CD4-positive, alpha-beta T cell treated with Interleukin-21 for 1 hour (primary cell): ENCODE results near the gene CHCHD6.

Source experiments
- DNase-seq: peaks from one replicate; pipeline ENCODE4 v3.0.0-alpha.2; 2020

The CHCHD6 gene

DNA sequence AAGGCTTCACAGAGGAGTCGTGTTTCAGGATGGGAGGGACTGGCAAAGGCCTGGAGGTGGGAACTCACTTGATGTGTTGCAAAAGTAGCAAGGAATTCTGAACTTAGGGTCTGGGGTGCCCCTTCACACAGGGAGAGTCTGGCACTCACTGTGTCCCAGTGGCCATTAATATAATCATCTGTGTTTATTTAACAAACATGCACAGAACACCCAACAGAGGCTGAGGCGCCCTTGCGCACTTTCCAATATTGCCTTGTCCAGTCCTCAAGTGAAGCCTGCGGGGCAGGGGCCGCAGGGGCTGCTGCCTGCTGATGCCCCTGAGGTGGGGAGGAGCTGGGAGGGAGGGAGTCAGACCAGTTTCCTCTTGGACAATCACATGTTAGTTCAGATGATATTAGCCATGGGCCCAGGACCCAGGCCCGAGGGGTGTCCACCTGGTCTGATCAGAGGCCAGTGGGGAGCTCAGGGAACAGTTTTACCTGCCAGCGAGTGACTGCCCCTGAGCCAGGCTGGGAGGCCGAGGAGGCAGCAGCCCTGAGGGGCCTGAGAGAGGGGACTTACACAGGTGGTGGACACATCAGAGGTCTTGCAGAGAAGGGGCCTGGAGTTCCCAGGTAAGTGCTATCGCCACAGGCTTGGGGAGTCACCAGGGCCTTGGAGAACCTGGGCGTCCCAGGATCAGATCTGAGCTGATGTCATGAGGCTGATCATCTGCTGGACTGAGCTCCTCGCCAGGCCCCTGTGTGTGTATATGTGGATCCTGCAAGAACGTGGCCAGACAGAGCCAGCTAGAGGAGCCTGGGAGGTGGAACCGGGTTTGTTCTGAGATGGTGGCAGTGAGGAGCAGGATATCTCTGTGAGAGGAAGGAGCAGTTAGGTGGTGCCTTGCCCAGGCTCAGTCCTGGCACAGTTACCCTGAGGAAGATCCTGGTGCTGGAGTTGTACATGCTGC is 35.3 kb upstream of the CHCHD6 start:
- DNase-seq, result no peak

GRCh38 chr3:126671521-126671920 is 32.5 kb upstream of the CHCHD6 start:
- DNase-seq, result no peak

DNA sequence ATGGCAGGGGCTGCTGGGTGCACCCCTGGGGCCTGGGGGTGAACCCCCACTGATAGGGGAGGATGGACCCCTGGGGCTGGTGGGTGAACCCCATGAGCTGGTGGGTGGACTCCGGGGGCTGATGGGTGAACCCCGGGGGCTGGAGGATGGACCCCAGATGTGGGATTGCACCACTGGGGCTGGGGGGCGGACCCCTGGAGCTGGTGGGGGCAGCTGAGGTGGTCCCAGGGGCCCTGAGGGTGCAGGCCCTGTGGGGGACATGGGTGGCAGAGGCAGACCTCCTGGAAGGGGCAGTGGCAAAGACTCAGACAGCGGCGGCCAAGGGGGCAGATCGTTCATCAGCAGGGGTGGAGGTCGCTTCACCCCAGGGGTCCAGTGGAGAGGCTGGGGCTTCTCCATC is 31.7 kb upstream of the CHCHD6 start:
- DNase-seq, result no peak

- DNase-seq, result no peak
Measured at GRCh38 chr3:126672741-126673140, 31.3 kb upstream of the CHCHD6 start.

DNA sequence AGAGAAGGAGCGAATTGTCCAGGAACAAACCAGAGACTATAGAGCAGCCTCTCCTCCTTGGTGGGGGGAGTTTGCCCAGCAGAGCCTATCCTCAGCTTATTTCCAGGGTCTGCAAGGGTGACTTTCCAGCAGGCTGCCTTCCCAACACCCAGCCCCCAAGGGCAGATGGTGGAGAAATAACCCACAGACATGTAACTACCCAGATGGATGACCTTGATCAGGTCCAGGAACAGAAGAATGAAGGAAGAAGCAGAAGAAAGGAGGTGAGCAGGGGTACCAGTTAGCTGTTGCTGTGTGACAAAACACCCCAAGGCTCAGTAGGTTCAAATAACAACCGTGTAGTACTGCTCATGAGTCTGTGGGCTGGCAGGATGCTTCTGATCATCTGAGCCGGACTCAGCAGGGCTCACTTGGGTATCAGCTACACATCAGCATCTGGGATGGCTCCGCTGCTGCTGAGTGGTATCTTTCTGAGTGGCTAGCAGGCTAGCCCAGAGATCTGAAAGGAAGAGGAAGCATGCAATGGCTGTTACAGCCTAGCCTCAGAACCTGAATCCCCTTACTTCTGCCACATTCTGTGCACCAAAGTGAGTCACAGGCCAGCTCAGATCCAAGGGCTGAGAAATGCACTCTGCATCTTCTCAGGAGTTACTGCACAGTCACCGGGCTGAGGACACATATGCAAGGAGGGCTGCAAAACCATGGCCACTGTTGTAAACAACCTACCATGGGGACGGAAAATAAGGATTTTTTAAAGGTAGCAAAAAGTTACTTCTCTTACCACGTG is 26.9 kb upstream of the CHCHD6 start:
- DNase-seq, result no peak

DNA sequence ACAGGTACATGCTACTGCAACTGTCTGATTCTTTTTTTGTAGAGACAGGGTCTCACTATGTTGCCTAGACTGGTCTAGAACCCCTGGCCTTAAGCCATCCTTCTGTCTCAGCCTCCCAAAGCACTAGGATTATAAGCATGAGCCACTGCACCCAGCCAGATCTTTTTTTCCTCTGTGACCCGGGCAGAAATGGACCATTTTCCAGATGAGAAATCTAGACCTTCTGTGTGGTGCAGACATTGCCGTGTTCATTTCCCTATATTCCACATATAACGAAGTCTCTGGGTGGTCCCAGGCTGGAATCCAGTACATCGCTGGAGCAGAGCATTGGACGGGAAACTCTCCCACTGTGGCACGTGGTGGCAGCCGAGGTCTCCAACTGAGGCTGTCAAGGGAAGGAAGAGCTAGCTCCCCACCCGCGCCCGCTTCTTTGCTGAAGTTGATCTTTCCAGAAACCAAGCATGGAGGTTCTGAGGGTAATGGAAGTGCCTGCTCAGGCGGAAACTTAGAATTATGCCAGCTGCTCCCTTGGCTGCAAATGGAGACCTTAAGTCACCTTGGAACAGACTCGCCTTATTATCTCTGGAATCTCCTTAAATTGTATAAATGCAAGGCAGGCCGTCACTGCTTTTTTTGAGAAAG is 26.1 kb upstream of the CHCHD6 start:
- no peak for DNase-seq

GRCh38 chr3:126678693-126679317 is 25.2 kb upstream of the CHCHD6 start:
- no peak for DNase-seq

GRCh38 chr3:126679318-126679751 is 24.7 kb upstream of the CHCHD6 start:
- peak; percentile 74 for DNase-seq

DNA sequence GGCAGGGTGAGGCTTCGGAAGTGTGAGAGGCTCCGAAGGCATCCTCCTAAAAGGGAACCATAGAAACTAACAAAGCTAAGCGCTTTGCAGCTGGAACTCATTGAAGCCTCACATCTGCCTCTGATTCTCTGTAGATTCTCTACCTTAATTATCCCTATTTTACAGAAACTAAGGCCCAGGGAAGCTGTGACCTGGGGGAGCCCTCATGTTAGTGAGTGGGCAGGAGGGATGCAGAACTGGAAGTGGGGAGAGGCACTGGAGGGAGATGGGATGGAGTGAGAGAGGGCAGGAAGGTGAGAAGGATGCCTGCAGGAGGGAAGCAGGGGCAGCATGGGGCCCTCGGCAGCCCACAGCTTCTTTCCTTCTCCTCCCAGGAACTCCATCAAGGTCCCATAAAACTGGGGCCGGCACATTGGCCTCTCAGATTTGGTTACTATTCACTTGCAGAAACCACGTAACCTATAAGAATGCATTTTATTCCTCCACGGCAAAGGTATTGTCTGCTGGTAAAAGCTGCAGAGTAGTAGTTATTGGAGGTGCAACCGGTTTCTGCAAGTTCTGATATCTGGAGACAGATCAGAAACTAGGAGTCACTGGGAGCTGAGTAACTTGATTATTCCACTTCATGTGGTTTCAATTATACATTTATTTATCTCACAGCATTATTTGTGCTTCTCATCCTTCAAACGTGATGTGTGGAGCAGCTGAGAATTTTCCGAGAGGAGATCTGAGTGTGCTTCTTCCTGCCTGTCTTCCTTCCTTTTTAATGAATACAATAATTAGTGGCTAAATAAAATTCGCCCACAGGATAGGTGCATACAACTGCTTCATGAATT is 24.0 kb upstream of the CHCHD6 start:
- no peak for DNase-seq

DNA sequence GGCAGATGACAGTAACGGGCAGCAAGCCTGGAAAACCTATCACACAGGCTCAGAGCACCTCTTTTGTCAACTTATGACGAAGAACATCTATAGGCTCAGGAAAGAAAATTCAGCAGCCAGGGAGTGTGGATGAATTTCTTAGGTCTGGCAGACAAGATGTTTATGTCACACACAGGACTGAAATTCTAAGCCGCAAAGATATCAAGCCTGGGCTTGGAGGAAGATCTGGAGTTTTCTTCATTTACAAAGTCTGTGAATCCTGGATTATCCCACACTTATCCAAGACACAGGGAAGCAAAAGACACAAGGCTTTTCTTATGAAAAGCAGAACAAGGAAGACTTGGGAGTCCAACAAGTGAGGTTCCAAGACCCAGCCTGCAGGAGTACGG is 23.4 kb upstream of the CHCHD6 start:
- no peak for DNase-seq

DNA sequence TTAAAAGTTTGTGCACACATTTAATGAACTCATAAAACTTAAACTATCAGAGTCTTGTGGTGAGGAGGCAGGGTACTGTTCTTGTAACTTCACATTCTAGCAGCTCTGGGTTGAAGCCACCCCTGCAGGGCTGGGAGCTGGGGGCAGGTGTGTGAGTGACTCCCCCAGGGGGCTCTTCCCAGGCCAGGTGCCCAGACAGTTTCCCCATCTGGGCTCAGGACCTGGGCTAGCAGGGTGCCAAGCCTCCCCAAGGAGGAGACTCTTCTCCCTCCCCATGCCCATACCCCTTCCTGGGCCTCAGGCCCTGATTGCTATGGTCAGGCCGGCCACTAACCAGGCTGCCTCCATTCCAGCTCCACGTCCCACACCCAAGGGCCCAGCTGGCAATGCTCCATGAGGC is 22.0 kb upstream of the CHCHD6 start:
- DNase-seq, result no peak

GRCh38 chr3:126683069-126683468 is 21.0 kb upstream of the CHCHD6 start:
- DNase-seq, result no peak

GRCh38 chr3:126684218-126684751 is 19.8 kb upstream of the CHCHD6 start:
- DNase-seq, result no peak

- no peak for DNase-seq
Measured at GRCh38 chr3:126685021-126685420, 19.0 kb upstream of the CHCHD6 start.

DNA sequence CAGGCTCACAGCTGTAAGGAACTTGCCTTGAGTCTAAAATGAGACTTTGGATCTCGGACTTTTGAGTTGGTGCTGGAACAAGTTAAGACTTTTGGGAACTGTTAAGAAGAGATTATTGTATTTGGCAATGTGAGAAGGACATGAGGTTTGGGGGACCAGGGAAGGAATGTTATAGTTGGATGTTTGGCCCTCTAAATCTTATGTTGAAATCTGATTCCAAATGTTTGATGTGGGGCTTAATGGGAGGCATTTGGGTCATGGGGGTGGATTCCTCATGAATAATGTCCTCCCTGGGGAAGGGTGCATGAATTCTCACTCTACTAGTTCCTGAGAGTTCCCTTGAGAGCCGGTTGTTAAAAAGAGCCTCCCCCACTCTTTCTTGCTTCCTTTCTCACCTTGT is 18.5 kb upstream of the CHCHD6 start:
- no peak for DNase-seq

DNA sequence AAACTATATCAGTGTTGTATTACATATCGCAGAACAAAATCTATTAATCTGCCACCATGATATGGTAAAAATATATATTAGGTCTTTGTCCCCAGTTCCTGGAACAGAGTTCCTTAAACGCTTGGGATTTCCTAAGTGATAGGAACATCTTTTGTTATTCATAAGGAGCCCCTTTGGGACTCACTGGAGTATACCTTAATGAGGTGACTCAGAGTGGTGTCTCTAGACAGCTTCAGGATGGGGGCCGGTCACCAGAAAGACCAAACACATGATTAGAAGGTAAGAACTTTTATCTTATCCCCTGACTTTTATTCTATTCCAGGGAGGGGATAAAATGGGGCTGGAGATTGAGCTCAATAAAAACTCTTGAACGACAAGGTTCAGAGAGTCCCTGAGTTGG is 12.3 kb upstream of the CHCHD6 start:
- DNase-seq, result no peak

- DNase-seq, result no peak
Measured at GRCh38 chr3:126692858-126693257, 11.2 kb upstream of the CHCHD6 start.

DNA sequence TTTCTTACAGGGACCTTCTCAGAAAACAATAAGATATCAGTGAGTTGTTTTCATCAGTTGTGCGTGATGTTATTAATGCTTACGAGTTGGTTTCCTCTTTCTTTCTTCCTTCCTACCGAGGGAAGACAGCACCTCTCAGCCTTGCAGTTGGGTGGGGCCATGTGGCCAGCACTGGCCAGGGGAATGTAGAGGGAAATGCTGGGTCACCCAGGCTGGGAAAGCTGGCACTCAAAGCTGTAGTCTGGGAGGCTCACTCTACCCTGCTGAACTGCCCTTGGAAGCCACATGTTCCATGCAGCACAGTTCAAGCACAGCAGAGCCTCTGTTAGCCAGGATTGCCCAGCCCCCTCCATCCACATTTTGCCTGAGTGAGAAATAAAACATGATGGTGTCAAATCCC is 10.1 kb upstream of the CHCHD6 start:
- DNase-seq, result no peak

- DNase-seq, result no peak
Measured at GRCh38 chr3:126696701-126697267, 7.3 kb upstream of the CHCHD6 start.

DNA sequence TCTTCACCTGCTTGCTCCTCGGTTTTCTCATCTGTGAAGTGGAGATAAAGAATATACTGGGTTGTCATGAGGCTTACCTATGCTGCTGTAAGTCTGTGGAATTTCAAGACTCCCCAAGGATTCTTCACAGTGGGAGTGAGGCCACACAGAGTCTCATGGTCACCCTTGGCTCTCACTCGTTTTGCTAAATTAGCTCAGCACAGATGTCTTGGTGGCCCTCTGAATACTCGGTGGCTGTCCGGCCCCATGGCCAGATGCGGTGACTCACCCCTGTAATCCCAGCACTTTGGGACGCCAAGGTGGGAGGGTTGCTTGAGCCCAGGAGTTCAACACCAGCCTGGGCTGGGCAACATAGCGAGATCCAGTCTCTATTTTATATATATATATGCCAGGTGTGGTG is 5.0 kb upstream of the CHCHD6 start:
- no peak for DNase-seq

GRCh38 chr3:126704494-126705214 is 614 bp downstream of the CHCHD6 start:
- DNase-seq, result no peak
